ENCODE measurements around the gene RSPO3. TPM values are rescaled to one million over a fixed set of nuclear protein-coding genes. Genes with fewer than 3 reads are reported as not detected.

The RSPO3 gene
- total and polyA plus RNA-seq, 2 of the 4 experiments (the other 2 are of a cell fraction), result not detected

DNA sequence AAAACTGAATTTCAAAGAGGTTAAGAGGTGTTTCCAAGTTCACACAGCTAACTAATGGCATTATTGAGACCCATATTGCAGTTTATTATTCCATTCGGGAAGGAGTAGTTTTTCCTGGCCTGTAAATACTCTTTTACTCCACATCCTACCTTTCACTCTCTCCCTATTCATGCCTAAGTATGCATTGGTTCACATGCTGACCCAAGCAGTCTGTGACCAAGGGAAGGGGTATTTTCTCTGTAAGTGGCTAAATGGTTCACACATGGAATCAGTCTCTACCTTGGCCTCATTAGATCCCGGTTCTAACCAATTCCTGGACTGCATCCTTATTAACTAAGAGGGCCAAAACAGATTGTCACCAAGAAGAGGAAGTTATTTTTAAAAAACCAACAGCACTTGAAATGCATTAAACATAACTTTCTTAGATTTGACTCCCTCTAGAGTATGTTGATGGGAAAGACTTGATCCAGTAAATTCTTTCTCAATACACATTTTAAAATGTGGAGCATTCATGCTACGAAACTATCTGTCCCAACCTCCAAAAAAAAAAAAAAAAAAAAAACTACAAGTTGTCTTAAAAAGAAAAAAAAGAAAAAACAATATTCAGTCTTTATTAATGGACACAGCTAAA is 17.8 kb upstream of the RSPO3 start (continued):
- TF ChIP-seq RFX5 (IDR thresholded peaks at IDR 0.05; ENCODE audit: low read depth, low read length), result no peak

DNA sequence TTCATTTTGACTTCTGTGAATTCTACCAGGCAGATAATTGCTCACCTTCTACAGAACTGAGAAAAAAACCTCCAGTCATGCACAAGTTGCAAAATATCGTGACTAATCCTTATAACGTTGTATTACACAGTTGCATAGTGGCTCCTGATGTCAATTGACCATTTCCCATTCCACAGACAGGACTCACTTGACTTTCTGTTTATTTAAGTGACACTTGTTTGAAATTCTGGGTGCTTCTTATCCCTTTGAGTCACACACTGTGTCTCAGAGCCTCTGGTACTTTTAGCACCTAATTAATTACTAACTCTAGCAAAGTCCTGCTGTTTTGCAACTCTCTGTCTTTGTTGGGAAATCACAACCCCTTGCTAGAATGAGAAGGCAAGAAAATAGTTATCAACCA is 16.2 kb upstream of the RSPO3 start:
- dilution Hi-C loops (cut with HindIII; ENCODE audit: low sequenced_read_pairs, unreplicated experiment), result no loop called here
- no peak for TF ChIP-seq POLR2A (IDR thresholded peaks at IDR 0.05; ENCODE audit: low read depth, low read length)
- peak; percentile 92 for TF ChIP-seq NFE2L2 (IDR thresholded peaks at IDR 0.05; ENCODE audit: low read depth, low read length)
- peak; percentile 90 for TF ChIP-seq CEBPB (IDR thresholded peaks at IDR 0.05; ENCODE audit: low read depth, low read length)
- TF ChIP-seq, protein P1, sequence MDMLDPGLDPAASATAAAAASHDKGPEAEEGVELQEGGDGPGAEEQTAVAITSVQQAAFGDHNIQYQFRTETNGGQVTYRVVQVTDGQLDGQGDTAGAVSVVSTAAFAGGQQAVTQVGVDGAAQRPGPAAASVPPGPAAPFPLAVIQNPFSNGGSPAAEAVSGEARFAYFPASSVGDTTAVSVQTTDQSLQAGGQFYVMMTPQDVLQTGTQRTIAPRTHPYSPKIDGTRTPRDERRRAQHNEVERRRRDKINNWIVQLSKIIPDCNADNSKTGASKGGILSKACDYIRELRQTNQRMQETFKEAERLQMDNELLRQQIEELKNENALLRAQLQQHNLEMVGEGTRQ (IDR thresholded peaks at IDR 0.05; ENCODE audit: low read depth, low read length), result no peak
- peak; percentile 18; the same call in 1 of the 2 replicates for TF ChIP-seq MAFK (IDR thresholded peaks at IDR 0.05; ENCODE audit: low read depth, low read length)
- TF ChIP-seq, protein P2, sequence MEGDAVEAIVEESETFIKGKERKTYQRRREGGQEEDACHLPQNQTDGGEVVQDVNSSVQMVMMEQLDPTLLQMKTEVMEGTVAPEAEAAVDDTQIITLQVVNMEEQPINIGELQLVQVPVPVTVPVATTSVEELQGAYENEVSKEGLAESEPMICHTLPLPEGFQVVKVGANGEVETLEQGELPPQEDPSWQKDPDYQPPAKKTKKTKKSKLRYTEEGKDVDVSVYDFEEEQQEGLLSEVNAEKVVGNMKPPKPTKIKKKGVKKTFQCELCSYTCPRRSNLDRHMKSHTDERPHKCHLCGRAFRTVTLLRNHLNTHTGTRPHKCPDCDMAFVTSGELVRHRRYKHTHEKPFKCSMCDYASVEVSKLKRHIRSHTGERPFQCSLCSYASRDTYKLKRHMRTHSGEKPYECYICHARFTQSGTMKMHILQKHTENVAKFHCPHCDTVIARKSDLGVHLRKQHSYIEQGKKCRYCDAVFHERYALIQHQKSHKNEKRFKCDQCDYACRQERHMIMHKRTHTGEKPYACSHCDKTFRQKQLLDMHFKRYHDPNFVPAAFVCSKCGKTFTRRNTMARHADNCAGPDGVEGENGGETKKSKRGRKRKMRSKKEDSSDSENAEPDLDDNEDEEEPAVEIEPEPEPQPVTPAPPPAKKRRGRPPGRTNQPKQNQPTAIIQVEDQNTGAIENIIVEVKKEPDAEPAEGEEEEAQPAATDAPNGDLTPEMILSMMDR (conservative IDR thresholded peaks at IDR 0.05; ENCODE audit: low read depth, low read length), result no peak
- no peak for TF ChIP-seq MAZ (IDR thresholded peaks at IDR 0.05; ENCODE audit: borderline replicate concordance, low read depth, low read length)
- TF ChIP-seq SMC3 (IDR thresholded peaks at IDR 0.05; ENCODE audit: low read depth, low read length), result no peak
- no peak for TF ChIP-seq MXI1 (IDR thresholded peaks at IDR 0.05; ENCODE audit: borderline replicate concordance, low read depth, low read length)
- no peak for TF ChIP-seq RFX5 (IDR thresholded peaks at IDR 0.05; ENCODE audit: low read depth, low read length)
- no peak for TF ChIP-seq RCOR1 (IDR thresholded peaks at IDR 0.05; ENCODE audit: insufficient replicate concordance, low read length)
- TF ChIP-seq RAD21 (IDR thresholded peaks at IDR 0.05; ENCODE audit: low read length), result no peak
- no peak for TF ChIP-seq CHD1 (IDR thresholded peaks at IDR 0.05; ENCODE audit: low read depth, low read length)

More for the DNA sequence above, 16.2 kb upstream of the RSPO3 start:
- H3K4ac ChIP-seq (ENCODE audit: low read depth, low read length), result no peak overlapping the region
- peaks cover 19% of the 10 kb centered on the region for H3K27me3 ChIP-seq (ENCODE audit: control insufficient read depth, insufficient read depth, low read length)
- H3K4me2 ChIP-seq (ENCODE audit: low read depth, low read length), result no peak overlapping the region
- ChIA-PET CTCF (interaction anchor here (0.6 kb wide), 1 partner anchor 1323 kb away, joined by 3 read pairs; no protein-coding TSS in a partner anchor), POLR2A (ENCODE audit: unreplicated experiment) (no interaction called here)
- H3K56ac ChIP-seq (ENCODE audit: extremely low read depth, insufficient read depth, low read length), result no peak overlapping the region
- H2BK5ac ChIP-seq (ENCODE audit: low read depth, low read length, poor library complexity, severe bottlenecking), result no peak overlapping the region
- no peak overlapping the region for H4K5ac ChIP-seq (ENCODE audit: low read depth, low read length)
- H2BK120ac ChIP-seq (ENCODE audit: low read depth, low read length), result no peak overlapping the region
- H3K27ac ChIP-seq (ENCODE audit: insufficient read depth, low read length), result no peak overlapping the region
- WGBS, 2 experiments (ENCODE audit: extremely low coverage in 2 of 2, insufficient read length in 1 of 2), result no CpG with 5 or more reads among the region's 2 CpGs
- H3K18ac ChIP-seq (ENCODE audit: low read depth, low read length), result no peak overlapping the region
- no TSS peak for BruUV-seq (replicated peaks)
- in situ Hi-C loops (cut with MboI; ENCODE audit: low sequenced_read_pairs), result loop anchor here (25.0 kb wide), 1 partner anchor 1065 kb away; no protein-coding TSS in a partner anchor
- H3K36me3 ChIP-seq (ENCODE audit: control insufficient read depth, insufficient read depth, low read length), result no peaks in the 10 kb centered on the region
- H2AK5ac ChIP-seq (ENCODE audit: low read depth, low read length), result no peak overlapping the region
- no peaks in the 10 kb centered on the region for H3K9me1 ChIP-seq (ENCODE audit: insufficient read depth, low read length)
- H2BK15ac ChIP-seq (ENCODE audit: low read depth, low read length), result no peak overlapping the region
- no peak overlapping the region for H2AFZ ChIP-seq (replicated peaks; ENCODE audit: low read length, poor library complexity)
- H2BK20ac ChIP-seq (ENCODE audit: low read depth, low read length), result no peak overlapping the region
- 0 out of 2 replicates have a peak, but pooled peaks cover 4% of the 10 kb centered on the region for H3K4me1 ChIP-seq (ENCODE audit: control insufficient read depth, insufficient read depth, low read length)
- DNase-seq, result peak; percentile 94
- no peak overlapping the region for H3K23ac ChIP-seq (ENCODE audit: low read depth, low read length)
- H3K9me3 ChIP-seq (ENCODE audit: control insufficient read depth, insufficient read depth, low read length), result no peaks in the 10 kb centered on the region
- no peak overlapping the region for H3K9ac ChIP-seq (ENCODE audit: low read depth, low read length)
- no peak overlapping the region for H3K14ac ChIP-seq (replicated peaks; ENCODE audit: low read depth, low read length)
- intact Hi-C loops (cut with micrococcal nuclease), result loop anchor here (5.0 to 10.0 kb wide), 3 partner anchors 440 to 917 kb away; no protein-coding TSS in a partner anchor
- peak; percentile 87 for ATAC-seq (ENCODE audit: low read depth)
- no peak overlapping the region for H4K8ac ChIP-seq (ENCODE audit: low read depth in 2 of 2, low read length in 2 of 2)
- no peak overlapping the region for H4K91ac ChIP-seq (ENCODE audit: insufficient read depth, low read depth, low read length)
- no peak overlapping the region for H3K4me3 ChIP-seq (ENCODE audit: insufficient read depth, low read depth, low read length)
- H3K79me1 ChIP-seq (ENCODE audit: low read depth in 1 of 2, low read length in 2 of 2), result no peaks in the 10 kb centered on the region
- H4K20me1 ChIP-seq (ENCODE audit: insufficient read depth, low read length), result no peaks in the 10 kb centered on the region
- no peak overlapping the region for H2AK9ac ChIP-seq (replicated peaks; ENCODE audit: low read depth, low read length, poor library complexity)

Data from IMR-90 (cell line).